Measurements from ENCODE around the gene FOXO1.

GRCh38 chr13:40581277-40581579, 85.2 kb downstream of the FOXO1 start:
- TF ChIP-seq POLR2A (IDR thresholded peaks at IDR 0.05; ENCODE audit: low read depth, low read length) (no peak), POLR2AphosphoS5 (IDR thresholded peaks at IDR 0.05; ENCODE audit: low read depth, low read length) (no peak), TAF1 (IDR thresholded peaks at IDR 0.05; ENCODE audit: borderline replicate concordance, low read depth, low read length) (no peak)

All from GM12892 (cell line).